ENCODE data around the gene ACVR1.

The ACVR1 gene

DNA sequence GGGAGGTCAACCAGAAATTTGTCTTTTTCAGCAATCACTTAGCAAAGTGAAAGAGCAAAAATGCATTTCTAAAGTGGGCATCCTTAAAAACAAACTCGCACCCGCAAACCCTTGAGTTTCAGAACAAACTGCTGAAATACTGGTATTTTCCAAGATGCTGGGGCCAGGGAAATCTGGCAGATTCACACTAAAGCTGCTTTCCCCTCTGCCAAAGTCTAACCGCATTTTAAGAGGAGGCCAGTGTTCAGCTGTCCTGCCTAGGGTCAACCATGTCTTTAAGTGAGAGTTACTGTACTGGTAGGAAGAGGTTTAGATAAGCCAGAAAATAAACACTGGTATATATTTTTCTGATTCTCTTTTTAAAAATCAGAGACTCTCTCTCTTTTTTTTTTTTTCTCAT is 55.9 kb downstream of the ACVR1 start:
- no peak for ATAC-seq (ENCODE audit: insufficient read depth, low read depth)
- H3K4me1 ChIP-seq (ENCODE audit: insufficient read depth, low read length), result no peaks in the 10 kb centered on the region

DNA sequence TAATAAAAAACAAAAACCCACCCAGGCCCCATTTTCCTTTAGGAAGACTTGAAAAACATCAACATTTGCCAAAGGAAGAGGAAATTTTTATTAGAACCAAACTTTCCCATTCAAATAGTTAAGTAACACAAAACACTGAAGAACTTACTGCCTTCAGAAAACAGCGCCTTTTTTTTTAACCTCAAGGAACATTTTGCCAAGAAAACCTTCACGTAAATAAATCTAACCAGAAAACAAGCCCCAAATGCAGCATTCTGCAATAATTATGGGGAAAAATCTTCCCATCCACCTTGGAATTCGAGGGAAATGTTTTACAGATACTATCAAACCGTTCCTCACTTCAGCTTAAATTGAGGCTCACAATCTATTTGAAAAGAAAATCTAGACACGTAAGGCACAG is 56.4 kb downstream of the ACVR1 start:
- Histone ChIP-seq H3K4me3 (ENCODE audit: low read depth in 1 of 2, low read length in 2 of 2) (no peak overlapping the region), H3K27ac (ENCODE audit: low read length) (no peak overlapping the region), H3K79me2 (ENCODE audit: insufficient read depth, low read length) (no peaks in the 10 kb centered on the region), H3K4me1 (ENCODE audit: insufficient read depth, low read length) (no peaks in the 10 kb centered on the region), H4K20me1 (ENCODE audit: insufficient read depth, low read length) (no peaks in the 10 kb centered on the region), H3K9me3 (ENCODE audit: insufficient read depth, low read length, severe bottlenecking) (no peaks in the 10 kb centered on the region), H3K4me2 (ENCODE audit: insufficient read depth, low read length) (no peak overlapping the region), H2AFZ (ENCODE audit: low read depth, low read length) (no peak overlapping the region), H3K9ac (ENCODE audit: low read depth, low read length) (no peak overlapping the region), H3K36me3 (ENCODE audit: insufficient read depth, low read length) (no peaks in the 10 kb centered on the region), H3K27me3 (ENCODE audit: insufficient read depth, low read length, poor library complexity) (no peaks in the 10 kb centered on the region)
- no peak for DNase-seq
- TF ChIP-seq EZH2 (IDR thresholded peaks at IDR 0.05; ENCODE audit: borderline replicate concordance, low read depth, low read length, severe bottlenecking), result no peak
- TF ChIP-seq, protein P1, sequence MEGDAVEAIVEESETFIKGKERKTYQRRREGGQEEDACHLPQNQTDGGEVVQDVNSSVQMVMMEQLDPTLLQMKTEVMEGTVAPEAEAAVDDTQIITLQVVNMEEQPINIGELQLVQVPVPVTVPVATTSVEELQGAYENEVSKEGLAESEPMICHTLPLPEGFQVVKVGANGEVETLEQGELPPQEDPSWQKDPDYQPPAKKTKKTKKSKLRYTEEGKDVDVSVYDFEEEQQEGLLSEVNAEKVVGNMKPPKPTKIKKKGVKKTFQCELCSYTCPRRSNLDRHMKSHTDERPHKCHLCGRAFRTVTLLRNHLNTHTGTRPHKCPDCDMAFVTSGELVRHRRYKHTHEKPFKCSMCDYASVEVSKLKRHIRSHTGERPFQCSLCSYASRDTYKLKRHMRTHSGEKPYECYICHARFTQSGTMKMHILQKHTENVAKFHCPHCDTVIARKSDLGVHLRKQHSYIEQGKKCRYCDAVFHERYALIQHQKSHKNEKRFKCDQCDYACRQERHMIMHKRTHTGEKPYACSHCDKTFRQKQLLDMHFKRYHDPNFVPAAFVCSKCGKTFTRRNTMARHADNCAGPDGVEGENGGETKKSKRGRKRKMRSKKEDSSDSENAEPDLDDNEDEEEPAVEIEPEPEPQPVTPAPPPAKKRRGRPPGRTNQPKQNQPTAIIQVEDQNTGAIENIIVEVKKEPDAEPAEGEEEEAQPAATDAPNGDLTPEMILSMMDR (IDR thresholded peaks at IDR 0.05; ENCODE audit: borderline replicate concordance, extremely low read depth, low read length, poor library complexity, severe bottlenecking), result no peak
- no peak for ATAC-seq (ENCODE audit: insufficient read depth, low read depth)

More for the DNA sequence above, 55.9 kb downstream of the ACVR1 start:
- no peak overlapping the region for H3K4me2 ChIP-seq (ENCODE audit: insufficient read depth, low read length)
- no peaks in the 10 kb centered on the region for H3K27me3 ChIP-seq (ENCODE audit: insufficient read depth, low read length, poor library complexity)
- no peak overlapping the region for H2AFZ ChIP-seq (ENCODE audit: low read depth, low read length)
- no peaks in the 10 kb centered on the region for H3K9me3 ChIP-seq (ENCODE audit: insufficient read depth, low read length, severe bottlenecking)
- no peak overlapping the region for H3K9ac ChIP-seq (ENCODE audit: low read depth, low read length)
- H3K79me2 ChIP-seq (ENCODE audit: insufficient read depth, low read length), result no peaks in the 10 kb centered on the region
- no peaks in the 10 kb centered on the region for H4K20me1 ChIP-seq (ENCODE audit: insufficient read depth, low read length)
- no peak overlapping the region for H3K27ac ChIP-seq (ENCODE audit: low read length)
- TF ChIP-seq, protein P1 (IDR thresholded peaks at IDR 0.05; ENCODE audit: borderline replicate concordance, extremely low read depth, low read length, poor library complexity, severe bottlenecking), result no peak
- no peak for TF ChIP-seq EZH2 (IDR thresholded peaks at IDR 0.05; ENCODE audit: borderline replicate concordance, low read depth, low read length, severe bottlenecking)
- DNase-seq, result no peak
- no peak overlapping the region for H3K4me3 ChIP-seq (ENCODE audit: low read depth in 1 of 2, low read length in 2 of 2)
- no peaks in the 10 kb centered on the region for H3K36me3 ChIP-seq (ENCODE audit: insufficient read depth, low read length)

DNA sequence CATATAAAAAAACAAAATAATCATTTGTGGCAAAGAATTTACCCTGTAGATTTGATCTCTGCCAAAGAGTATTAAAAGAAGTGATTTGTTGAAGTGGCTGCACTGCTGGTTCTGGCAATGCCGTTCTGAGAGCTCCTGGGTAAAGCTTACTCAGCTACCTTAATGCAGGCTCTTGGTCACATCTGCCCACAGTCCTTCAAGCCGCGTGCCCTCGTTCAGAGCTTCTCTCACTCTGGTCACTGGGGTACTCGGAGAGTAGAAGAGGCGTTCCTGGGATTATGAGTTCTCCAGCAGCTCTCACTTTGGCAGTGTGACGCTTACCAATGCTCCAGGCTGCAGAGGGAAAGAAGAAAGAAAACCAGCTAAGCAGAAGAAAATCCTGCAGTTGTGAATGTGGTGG is 57.9 kb downstream of the ACVR1 start:
- Histone ChIP-seq H2AFZ (ENCODE audit: low read depth, low read length) (no peak overlapping the region), H3K4me1 (ENCODE audit: insufficient read depth, low read length) (no peaks in the 10 kb centered on the region), H3K27ac (ENCODE audit: low read length) (no peak overlapping the region), H3K4me2 (ENCODE audit: insufficient read depth, low read length) (no peak overlapping the region), H3K36me3 (ENCODE audit: insufficient read depth, low read length) (no peaks in the 10 kb centered on the region), H4K20me1 (ENCODE audit: insufficient read depth, low read length) (no peaks in the 10 kb centered on the region), H3K79me2 (ENCODE audit: insufficient read depth, low read length) (no peaks in the 10 kb centered on the region), H3K9me3 (ENCODE audit: insufficient read depth, low read length, severe bottlenecking) (no peaks in the 10 kb centered on the region), H3K9ac (ENCODE audit: low read depth, low read length) (no peak overlapping the region), H3K4me3 (ENCODE audit: low read depth in 1 of 2, low read length in 2 of 2) (no peak overlapping the region), H3K27me3 (ENCODE audit: insufficient read depth, low read length, poor library complexity) (no peaks in the 10 kb centered on the region)
- no peak for TF ChIP-seq EZH2 (IDR thresholded peaks at IDR 0.05; ENCODE audit: borderline replicate concordance, low read depth, low read length, severe bottlenecking)
- TF ChIP-seq, protein P1 (IDR thresholded peaks at IDR 0.05; ENCODE audit: borderline replicate concordance, extremely low read depth, low read length, poor library complexity, severe bottlenecking), result no peak
- no peak for ATAC-seq (ENCODE audit: insufficient read depth, low read depth)
- no peak for DNase-seq

DNA sequence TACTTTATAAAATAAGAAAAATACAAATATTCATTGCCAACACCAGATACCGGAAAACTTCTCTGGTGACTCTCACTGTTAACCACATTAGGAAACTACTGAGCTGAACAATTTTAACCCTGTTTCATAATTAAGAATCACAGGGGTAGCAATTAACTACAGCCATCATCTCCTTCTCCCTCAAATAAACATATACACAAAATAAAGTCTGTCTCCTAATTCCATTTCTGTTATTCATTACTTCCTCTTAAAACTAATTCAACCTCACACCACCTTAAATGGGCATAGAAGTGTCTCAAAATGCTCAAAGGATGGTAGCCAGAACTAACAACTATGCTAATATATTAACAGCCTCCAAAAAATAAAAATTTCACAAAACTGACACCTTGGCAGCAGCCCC is 60.7 kb downstream of the ACVR1 start:
- Histone ChIP-seq H4K20me1 (ENCODE audit: insufficient read depth, low read length) (no peaks in the 10 kb centered on the region), H3K27ac (ENCODE audit: low read length) (no peak overlapping the region), H3K4me3 (ENCODE audit: low read depth in 1 of 2, low read length in 2 of 2) (no peak overlapping the region), H3K9me3 (ENCODE audit: insufficient read depth, low read length, severe bottlenecking) (no peaks in the 10 kb centered on the region), H3K79me2 (ENCODE audit: insufficient read depth, low read length) (no peaks in the 10 kb centered on the region), H3K9ac (ENCODE audit: low read depth, low read length) (no peak overlapping the region), H3K4me2 (ENCODE audit: insufficient read depth, low read length) (no peak overlapping the region), H3K36me3 (ENCODE audit: insufficient read depth, low read length) (no peaks in the 10 kb centered on the region), H2AFZ (ENCODE audit: low read depth, low read length) (no peak overlapping the region), H3K4me1 (ENCODE audit: insufficient read depth, low read length) (no peaks in the 10 kb centered on the region), H3K27me3 (ENCODE audit: insufficient read depth, low read length, poor library complexity) (no peaks in the 10 kb centered on the region)
- TF ChIP-seq, protein P1 (IDR thresholded peaks at IDR 0.05; ENCODE audit: borderline replicate concordance, extremely low read depth, low read length, poor library complexity, severe bottlenecking), result no peak
- no peak for TF ChIP-seq EZH2 (IDR thresholded peaks at IDR 0.05; ENCODE audit: borderline replicate concordance, low read depth, low read length, severe bottlenecking)
- DNase-seq (no peak), ATAC-seq (ENCODE audit: insufficient read depth, low read depth) (no peak)
